IPS-NIHi7 (cell line): ENCODE data around the gene TMEM179.
"Not testable (repeated sequence)": the region's sequence is repeated elsewhere in the genome, so short reads cannot be mapped to it uniquely, and the experiment has no call there.

Experiments used
- DNase-seq: peaks from one replicate; pipeline ENCODE4 v3.0.0; 2012; ENCODE audit warnings: mixed read lengths; ENCODE audit errors: extremely low spot score

Gene TMEM179

DNA sequence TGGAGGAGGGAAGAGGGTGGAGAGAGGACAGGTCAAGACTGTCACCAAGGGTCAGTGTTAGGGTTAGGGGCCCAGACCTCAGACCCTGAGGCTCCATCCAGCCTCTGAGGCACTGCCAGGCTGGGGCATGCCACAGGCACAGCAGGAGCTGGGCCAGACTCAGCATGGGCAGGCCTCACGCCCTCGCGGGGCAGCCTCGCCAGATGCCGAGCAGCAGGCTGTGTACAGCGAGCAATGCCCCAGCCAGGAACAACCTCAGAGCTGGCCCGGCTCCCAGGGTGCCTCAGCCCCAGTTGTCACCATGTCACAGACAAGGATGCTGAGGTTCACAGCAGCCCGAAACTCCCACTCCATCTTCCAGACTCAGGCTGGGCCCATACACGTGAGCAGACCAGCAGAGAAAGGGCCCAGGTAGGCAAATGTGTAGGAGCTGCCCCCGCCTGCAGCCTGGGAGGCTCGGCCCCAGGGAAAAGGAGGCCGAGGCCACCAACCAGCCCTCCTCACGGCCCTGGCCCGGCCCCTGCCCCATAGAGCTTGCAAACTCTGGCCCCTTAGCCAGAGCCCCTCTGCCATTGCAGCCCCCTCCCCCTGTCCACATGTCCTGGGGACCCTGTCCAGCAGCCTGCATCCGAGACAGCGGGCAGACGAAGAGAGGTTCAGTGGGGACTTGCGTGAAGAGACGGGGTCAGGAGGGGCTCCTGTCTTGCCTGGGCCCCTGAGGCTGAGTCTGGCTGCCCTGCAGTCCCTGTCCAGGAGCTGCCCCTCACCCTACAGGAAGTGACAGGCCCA, 17.5 kb downstream of the TMEM179 start:
- DNase-seq: no peak

DNA sequence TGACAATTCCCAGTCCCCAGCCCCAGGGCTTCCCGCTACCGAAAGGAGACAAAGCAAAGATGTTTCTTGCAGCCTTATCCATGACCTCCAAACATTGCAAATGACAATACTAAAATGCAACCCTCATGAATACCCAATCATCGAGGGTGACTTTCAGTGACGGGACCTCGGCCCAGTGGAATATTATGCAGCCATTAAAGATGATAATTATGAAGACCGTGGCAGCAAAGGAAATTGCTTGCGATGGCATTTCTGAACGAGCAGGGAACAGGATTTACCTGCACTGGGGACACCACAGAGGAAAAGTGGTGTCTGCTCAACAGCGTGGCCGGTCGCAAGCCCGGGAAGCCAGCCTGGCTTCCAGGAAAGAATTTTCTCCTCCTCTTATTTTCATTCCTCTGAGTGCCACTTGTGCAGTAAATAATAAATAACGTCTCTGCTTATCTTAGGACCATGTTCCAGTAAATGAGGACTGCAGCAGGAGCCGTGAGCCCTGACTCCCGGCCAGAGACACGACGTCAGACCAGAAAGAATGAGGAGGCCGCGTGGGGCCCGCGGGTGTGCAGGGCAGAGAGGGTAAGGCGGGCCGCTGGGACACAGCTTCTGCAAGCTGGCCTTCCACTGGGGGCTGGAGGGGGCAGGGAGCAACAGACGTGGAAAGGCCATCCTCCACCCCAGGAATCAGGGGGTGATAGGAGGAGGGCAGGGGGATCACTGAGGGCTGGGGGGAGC, 18.4 kb downstream of the TMEM179 start:
- DNase-seq: no peak

- DNase-seq: no peak
Observed at GRCh38 chr14:104584557-104584956, 20.0 kb downstream of the TMEM179 start.

- no peak for DNase-seq
Observed at GRCh38 chr14:104583424-104584306, 20.9 kb downstream of the TMEM179 start.

DNA sequence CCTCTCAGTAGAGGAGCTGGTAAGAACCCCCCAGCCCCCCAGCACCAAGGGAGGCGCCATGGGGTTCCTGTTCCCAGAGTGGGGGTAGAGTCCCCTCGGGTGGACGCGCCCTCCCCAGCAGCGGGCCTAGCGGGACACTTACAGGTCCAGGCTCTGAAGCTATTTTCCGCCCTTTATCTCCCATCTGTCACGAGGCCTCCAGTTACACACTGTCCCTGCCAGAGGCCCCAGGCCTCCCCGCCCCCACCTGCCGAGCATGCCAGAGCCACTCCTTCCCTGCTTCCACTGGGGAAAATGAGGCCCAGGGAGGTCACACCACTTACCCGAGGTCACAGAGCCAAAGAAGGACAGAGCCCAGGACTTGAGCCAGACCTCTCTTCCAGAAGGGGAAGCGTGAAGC, 21.9 kb downstream of the TMEM179 start:
- no peak for DNase-seq

DNA sequence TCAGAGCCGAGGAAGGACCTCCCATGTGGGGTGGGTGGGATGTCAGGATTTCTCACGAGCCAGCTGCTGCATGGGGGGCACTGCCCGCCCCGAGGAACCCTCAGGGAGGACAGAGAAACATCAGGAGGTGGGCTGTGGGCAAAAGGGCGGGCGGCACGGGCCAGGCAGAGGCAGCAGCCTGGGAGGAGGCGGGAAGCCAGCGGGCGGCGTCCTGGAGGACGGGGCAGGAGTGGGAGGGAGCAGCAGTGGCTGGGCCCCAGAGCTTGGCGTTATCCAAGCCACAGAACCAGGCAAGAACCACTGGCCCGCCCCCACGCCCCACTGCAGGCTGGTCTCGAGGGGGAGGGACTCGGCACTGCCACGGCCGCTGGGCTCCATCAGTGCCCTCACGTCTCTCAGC, 22.6 kb downstream of the TMEM179 start:
- DNase-seq: no peak

DNA sequence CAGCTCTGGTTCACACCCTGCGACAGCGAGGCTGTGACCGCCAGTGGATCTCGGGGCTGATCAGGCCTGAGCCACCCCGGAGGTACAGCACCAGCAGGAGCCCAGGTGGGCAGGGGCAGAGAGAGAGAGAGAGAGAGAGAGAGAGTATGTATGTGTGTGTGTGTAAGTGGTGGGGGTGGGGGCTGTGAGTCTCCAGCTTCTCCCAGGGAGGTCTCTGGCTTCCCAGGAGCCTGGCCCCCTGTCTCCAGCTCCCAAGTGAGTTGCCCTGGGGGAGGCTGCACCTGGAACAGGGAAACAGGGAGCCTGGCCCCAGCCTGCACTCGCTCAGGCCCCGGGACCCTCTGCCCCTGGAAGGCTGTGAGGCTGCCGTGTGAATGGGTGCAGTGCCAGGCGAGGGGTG, 23.1 kb downstream of the TMEM179 start:
- DNase-seq: no peak

GRCh38 chr14:104580961-104581360, 23.6 kb downstream of the TMEM179 start:
- DNase-seq: no peak

GRCh38 chr14:104579939-104580338, 24.6 kb downstream of the TMEM179 start:
- DNase-seq: not testable (repeated sequence)

DNA sequence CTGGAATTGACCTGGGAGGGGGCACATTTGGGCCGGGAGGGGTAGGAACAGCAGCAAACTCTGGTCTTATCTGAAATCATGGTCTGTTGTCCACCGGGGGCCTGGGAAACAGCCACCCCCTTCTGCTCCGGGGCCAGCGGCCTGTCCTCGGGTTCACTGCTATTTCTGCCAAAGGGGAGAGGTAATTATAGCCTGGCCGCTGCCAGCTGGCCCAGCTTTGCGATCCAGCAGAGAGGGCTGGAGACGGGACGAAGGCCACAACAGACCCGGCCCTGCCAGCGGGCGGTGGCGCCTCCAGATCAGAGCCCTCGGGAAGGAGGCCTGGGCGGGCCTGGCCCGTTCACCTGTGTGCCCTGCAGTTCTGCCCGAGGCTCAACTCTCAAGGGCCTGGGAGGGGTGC, 25.1 kb downstream of the TMEM179 start, which contains the start of gene C14orf180:
Gene C14orf180 (plus strand): TSS at position 258 of the 400 bp plus-strand sequence. CDS start 6,667 bp downstream, outside the sequence.
- no peak for DNase-seq

DNA sequence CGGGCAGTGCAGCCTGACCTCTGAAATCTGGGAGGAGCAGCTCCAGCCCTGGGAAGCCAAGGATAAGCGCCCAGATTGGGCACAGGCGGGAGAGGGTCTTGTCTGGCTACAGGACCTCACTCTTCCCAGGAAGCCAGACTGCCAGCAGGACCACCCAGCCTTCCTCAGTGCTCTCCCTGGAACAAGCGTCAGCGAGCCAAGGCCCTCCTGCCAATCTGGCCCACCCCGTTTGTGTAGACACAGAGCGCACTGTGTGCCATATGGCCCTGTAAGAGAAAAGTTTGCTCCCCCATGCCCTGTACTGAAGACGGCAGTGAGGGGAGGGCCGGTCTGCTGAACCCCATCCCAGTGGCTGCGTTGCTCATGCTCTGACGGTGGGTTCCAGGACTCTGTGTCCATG, 26.3 kb downstream of the TMEM179 start:
- DNase-seq: no peak

GRCh38 chr14:104577847-104578301, 26.7 kb downstream of the TMEM179 start:
- no peak for DNase-seq

GRCh38 chr14:104577426-104577825, 27.1 kb downstream of the TMEM179 start:
- DNase-seq: no peak

DNA sequence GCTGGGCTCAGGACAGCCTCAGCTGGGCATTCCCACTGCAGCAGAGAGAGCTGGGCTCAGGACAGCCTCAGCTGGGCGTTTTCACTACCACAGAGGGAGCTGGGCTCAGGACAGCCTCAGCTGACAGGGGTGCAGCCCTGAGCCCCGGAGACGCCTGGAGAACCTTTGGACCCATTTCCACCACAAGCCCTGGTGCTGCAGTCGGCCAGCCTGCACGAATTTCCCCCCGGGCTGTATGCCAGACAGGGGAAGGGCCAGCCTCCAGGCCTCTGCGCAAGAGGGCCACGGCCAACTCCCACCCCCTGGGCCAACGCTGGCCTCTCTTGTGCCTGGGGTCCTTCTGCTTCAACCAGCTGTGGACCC, 27.6 kb downstream of the TMEM179 start:
- no peak for DNase-seq

GRCh38 chr14:104576232-104576969, 28.2 kb downstream of the TMEM179 start:
- DNase-seq: no peak

- no peak for DNase-seq
Observed at GRCh38 chr14:104574978-104575583, 29.5 kb downstream of the TMEM179 start.

GRCh38 chr14:104574536-104574935, 30.0 kb downstream of the TMEM179 start:
- no peak for DNase-seq

- no peak for DNase-seq
Observed at GRCh38 chr14:104573930-104574329, 30.6 kb downstream of the TMEM179 start.

DNA sequence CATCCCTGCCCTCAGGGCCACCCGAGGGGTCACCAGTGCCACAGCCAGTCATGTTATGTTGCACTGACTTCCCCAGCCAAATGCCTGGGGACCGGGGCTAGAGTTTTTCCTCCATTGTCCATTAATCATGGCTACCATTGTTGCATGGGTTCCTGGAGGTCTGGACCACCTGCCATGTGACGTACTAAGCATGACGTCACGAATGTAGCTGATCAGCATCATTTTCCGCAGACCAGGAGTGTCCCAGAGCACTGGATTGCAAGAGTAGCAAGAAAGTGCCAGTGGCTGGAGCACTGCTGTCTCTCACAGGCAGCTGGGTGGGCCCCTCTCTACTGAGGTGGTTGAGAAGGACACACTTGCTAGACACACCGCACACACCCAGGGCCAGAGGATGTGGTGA, 31.9 kb downstream of the TMEM179 start:
- no peak for DNase-seq

DNA sequence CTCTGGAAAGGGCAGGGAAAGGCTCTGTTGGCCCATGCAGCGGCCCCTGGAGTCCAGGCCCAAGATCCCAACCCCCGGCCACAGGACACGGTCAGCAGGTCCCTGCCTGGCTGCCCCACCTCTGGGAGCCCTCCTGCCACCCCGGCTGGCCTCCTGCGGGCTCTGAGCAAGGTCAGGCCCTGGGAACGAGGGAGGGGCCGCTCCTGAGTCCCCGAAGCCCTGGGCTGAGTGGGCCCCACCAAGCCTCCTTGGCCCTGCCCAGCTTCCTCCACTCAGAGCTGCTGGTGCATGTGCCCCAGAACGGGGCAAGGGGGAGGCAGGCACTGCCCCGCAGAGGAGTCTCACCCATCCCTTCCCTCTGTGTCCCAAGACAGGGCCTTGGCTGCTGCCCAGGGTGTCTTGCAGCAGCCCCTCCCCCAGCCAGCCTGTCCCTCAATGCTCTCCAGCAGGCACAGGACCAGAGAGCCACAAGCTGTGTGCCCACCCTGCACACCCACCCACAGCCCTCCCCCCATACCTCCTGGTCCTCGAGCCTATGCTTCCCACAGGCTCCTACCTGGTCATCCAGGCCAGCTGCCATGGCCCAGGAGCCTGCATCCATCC, 32.4 kb downstream of the TMEM179 start:
- DNase-seq: no peak

GRCh38 chr14:104571246-104571645, 33.3 kb downstream of the TMEM179 start:
- no peak for DNase-seq
